Activated naive CD4-positive, alpha-beta T cell treated with anti-CD3 and anti-CD28 coated beads for 36 hours (primary cell): Measurements from ENCODE around the gene PRKRA. TPM values are rescaled to one million over a fixed set of nuclear protein-coding genes. Genes with fewer than 3 reads are reported as not detected.
"Not testable (repeated sequence)": the region's sequence is repeated elsewhere in the genome, so short reads cannot be mapped to it uniquely, and the experiment has no call there.

Experiments used
- CTCF ChIA-PET: fragments of 350-600 bp; sonication (Branson Sonifier 250); formaldehyde crosslinking; loops from one replicate; lab custom pipeline; 2021; ENCODE audit warnings: antibody characterized with exemption; lab: Charles Lee
- DNase-seq: peaks from one replicate; pipeline ENCODE4 v3.0.0-alpha.2; 2020
- H3K27ac Mint-ChIP-seq: one replicate; pipeline ENCODE4 v1.8.0; 2021; ENCODE audit warnings: mild to moderate bottlenecking, mixed read lengths
- H3K27me3 Mint-ChIP-seq: one replicate; pipeline ENCODE4 v1.8.0; 2021; ENCODE audit warnings: low read depth, mixed read lengths
- H3K36me3 Mint-ChIP-seq: one replicate; pipeline ENCODE4 v1.8.0; 2021; ENCODE audit warnings: low read depth, mixed read lengths
- H3K4me1 Mint-ChIP-seq: one replicate; pipeline ENCODE4 v1.8.0; 2021; ENCODE audit warnings: low read depth, mixed read lengths
- H3K4me3 Mint-ChIP-seq: one replicate; pipeline ENCODE4 v1.8.0; 2021; ENCODE audit warnings: mild to moderate bottlenecking, moderate library complexity, mixed read lengths
- H3K9me3 Mint-ChIP-seq: one replicate; pipeline ENCODE4 v1.8.0; 2021; ENCODE audit warnings: mixed read lengths
- intact Hi-C: fragments of 100-400 bp; cut with micrococcal nuclease; formaldehyde crosslinking; loops from one replicate; pipeline ENCODE4 v1.15.1; 2023
- total RNA-seq, 2 experiments: library from RNA; stranded (reverse); gene quantifications; one replicate each; pipeline ENCODE4 v1.2.3, GENCODE V29; 2021

The PRKRA gene
- total RNA-seq, 2 experiments from 2014 or later: 78.2 to 82.9 TPM

GRCh38 chr2:178425255-178425827 is 25.6 kb downstream of the PRKRA start:
- no peak overlapping the region for H3K4me3 Mint-ChIP-seq
- H3K27ac Mint-ChIP-seq: no peak overlapping the region

DNA sequence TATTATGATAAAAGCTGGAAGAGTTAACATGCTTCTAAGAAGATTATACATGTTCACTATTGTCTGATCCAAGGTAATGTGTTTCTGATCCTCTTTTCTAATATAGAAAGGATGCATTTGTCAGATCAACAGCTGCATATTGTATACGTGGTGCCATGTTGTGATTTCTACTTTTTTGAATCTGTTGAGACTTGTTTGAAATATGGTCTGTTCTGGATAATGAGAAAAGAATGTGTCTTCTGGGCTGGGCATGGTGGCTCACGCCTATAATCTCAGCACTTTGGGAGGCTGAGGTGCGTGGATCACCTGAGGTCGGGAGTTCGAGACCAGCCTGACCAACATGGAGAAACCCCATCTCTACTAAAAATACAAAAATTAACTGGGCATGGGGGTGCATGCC is 27.2 kb downstream of the PRKRA start:
- DNase-seq, H3K4me3 Mint-ChIP-seq, H3K4me1 Mint-ChIP-seq, intact Hi-C loops, H3K27me3 Mint-ChIP-seq, H3K27ac Mint-ChIP-seq: not testable (repeated sequence)
- Mint-ChIP-seq H3K9me3 (peaks cover 24% of the 10 kb centered on the region), H3K36me3 (peaks cover 48% of the 10 kb centered on the region)
- CTCF ChIA-PET: interaction anchor here (0.8 kb wide), 1 partner anchor 9 kb away, joined by 4 read pairs; no protein-coding TSS in a partner anchor

More at GRCh38 chr2:178425255-178425827, 25.6 kb downstream of the PRKRA start:
- peaks cover 24% of the 10 kb centered on the region for H3K9me3 Mint-ChIP-seq
- H3K27me3 Mint-ChIP-seq: no peaks in the 10 kb centered on the region
- peaks cover 59% of the 10 kb centered on the region for H3K36me3 Mint-ChIP-seq
- H3K4me1 Mint-ChIP-seq: no peaks in the 10 kb centered on the region
- CTCF ChIA-PET: no interaction called here
- intact Hi-C loops: no loop called here
- DNase-seq: no peak

DNA sequence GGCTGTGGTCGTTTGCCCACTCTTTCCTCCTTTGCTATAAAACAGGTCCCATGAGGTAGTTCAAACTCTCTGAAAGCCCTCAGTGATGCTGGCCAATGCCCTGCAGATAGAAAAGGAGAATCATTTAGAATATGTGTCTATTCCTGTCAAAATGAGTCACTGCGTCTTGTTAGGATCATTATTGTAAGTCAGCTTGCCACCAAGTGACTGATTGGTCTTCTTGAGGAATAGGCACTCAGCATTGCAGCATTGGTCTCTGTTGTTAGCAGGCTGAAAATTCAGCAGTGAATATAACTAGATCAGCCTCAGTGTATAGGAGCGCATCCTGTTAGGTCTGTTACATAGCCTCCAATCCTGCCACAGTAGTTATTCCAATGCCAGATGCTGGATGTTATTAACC is 28.9 kb downstream of the PRKRA start:
- CTCF ChIA-PET: no interaction called here
- Mint-ChIP-seq H3K36me3 (peaks cover 34% of the 10 kb centered on the region), H3K4me1 (no peaks in the 10 kb centered on the region), H3K9me3 (peaks cover 23% of the 10 kb centered on the region), H3K27ac (no peak overlapping the region), H3K27me3 (no peaks in the 10 kb centered on the region), H3K4me3 (no peak overlapping the region)
- intact Hi-C loops: no loop called here
- no peak for DNase-seq

GRCh38 chr2:178420463-178420999 is 30.4 kb downstream of the PRKRA start:
- intact Hi-C loops: no loop called here
- CTCF ChIA-PET: interaction anchor here (0.7 to 1.7 kb wide), 4 partner anchors 24 to 436 kb away, joined by 3 to 9 read pairs (median 5); partner anchors contain the start of gene RBM45
- H3K36me3 Mint-ChIP-seq: peaks cover 20% of the 10 kb centered on the region
- no peaks in the 10 kb centered on the region for H3K4me1 Mint-ChIP-seq
- H3K9me3 Mint-ChIP-seq: peaks cover 14% of the 10 kb centered on the region
- H3K27me3 Mint-ChIP-seq: no peaks in the 10 kb centered on the region
- no peak overlapping the region for H3K4me3 Mint-ChIP-seq
- no peak overlapping the region for H3K27ac Mint-ChIP-seq
- DNase-seq: no peak

GRCh38 chr2:178419123-178419522 is 31.9 kb downstream of the PRKRA start:
- Mint-ChIP-seq H3K36me3 (peaks cover 9% of the 10 kb centered on the region), H3K4me3 (no peak overlapping the region), H3K27me3 (no peaks in the 10 kb centered on the region), H3K4me1 (peaks cover 7% of the 10 kb centered on the region), H3K27ac (no peak overlapping the region), H3K9me3 (peaks cover under 1% of the 10 kb centered on the region)
- DNase-seq: no peak
- CTCF ChIA-PET: interaction anchor here (1.0 to 2.3 kb wide), 7 partner anchors 12 to 55 kb away, joined by 3 to 9 read pairs (median 4); no protein-coding TSS in a partner anchor
- intact Hi-C loops: no loop called here

- no peak overlapping the region for H3K27ac Mint-ChIP-seq
- DNase-seq: no peak
- intact Hi-C loops: no loop called here
- CTCF ChIA-PET: interaction anchor here (1.0 to 2.3 kb wide), 5 partner anchors 13 to 30 kb away, joined by 4 to 9 read pairs (median 4); no protein-coding TSS in a partner anchor
- no peaks in the 10 kb centered on the region for H3K27me3 Mint-ChIP-seq
- H3K4me1 Mint-ChIP-seq: peaks cover 7% of the 10 kb centered on the region
- peaks cover 4% of the 10 kb centered on the region for H3K36me3 Mint-ChIP-seq
- H3K4me3 Mint-ChIP-seq: no peak overlapping the region
- no peaks in the 10 kb centered on the region for H3K9me3 Mint-ChIP-seq
Measured at GRCh38 chr2:178418426-178418825, 32.5 kb downstream of the PRKRA start.

DNA sequence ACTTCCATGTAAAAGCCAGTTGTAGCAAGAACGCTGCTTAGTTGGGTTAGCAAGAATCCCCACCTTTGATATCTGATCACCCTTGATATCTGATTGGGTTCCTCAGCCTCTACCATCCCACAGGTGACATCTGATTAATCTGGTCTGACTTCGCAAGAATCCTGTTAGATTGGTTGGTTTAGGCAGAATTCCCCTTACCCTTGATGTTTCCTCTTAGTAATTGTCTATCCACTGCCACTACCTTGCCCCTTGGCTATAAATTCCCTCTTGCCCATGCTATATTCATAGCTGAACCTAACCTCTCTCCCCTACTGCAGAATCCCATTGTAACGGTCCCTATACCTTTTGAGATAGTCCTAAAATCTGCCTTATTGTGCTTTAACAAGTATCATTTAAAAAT is 33.1 kb downstream of the PRKRA start:
- no peaks in the 10 kb centered on the region for H3K9me3 Mint-ChIP-seq
- H3K27ac Mint-ChIP-seq: no peak overlapping the region
- peaks cover 12% of the 10 kb centered on the region for H3K4me1 Mint-ChIP-seq
- intact Hi-C loops: no loop called here
- no peak for DNase-seq
- CTCF ChIA-PET: interaction anchor here (2.3 to 5.8 kb wide), 2 partner anchors 13 to 21 kb away, joined by 7 to 59 read pairs; no protein-coding TSS in a partner anchor
- H3K36me3 Mint-ChIP-seq: peaks cover 4% of the 10 kb centered on the region
- H3K27me3 Mint-ChIP-seq: no peaks in the 10 kb centered on the region
- no peak overlapping the region for H3K4me3 Mint-ChIP-seq

- intact Hi-C loops: no loop called here
- CTCF ChIA-PET: interaction anchor here (0.6 to 5.8 kb wide), 3 partner anchors 19 to 304 kb away, joined by 3 to 59 read pairs (median 40); partner anchors contain the start of gene RBM45
- DNase-seq: no peak
- no peaks in the 10 kb centered on the region for H3K36me3 Mint-ChIP-seq
- peaks cover 12% of the 10 kb centered on the region for H3K4me1 Mint-ChIP-seq
- no peak overlapping the region for H3K27ac Mint-ChIP-seq
- H3K27me3 Mint-ChIP-seq: no peaks in the 10 kb centered on the region
- H3K9me3 Mint-ChIP-seq: no peaks in the 10 kb centered on the region
- H3K4me3 Mint-ChIP-seq: no peak overlapping the region
Measured at GRCh38 chr2:178415979-178416378, 35.0 kb downstream of the PRKRA start.

GRCh38 chr2:178414266-178415247 is 36.4 kb downstream of the PRKRA start:
- peaks cover 12% of the 10 kb centered on the region for H3K4me1 Mint-ChIP-seq
- H3K9me3 Mint-ChIP-seq: no peaks in the 10 kb centered on the region
- peak; percentile 93 for DNase-seq
- intact Hi-C loops: loop anchor here (1.0 to 5.0 kb wide), 8 partner anchors 17 to 618 kb away; partner anchors contain the start of genes FKBP7, PJVK, PRKRA and RBM45
- H3K27me3 Mint-ChIP-seq: no peaks in the 10 kb centered on the region
- H3K27ac Mint-ChIP-seq: peak overlapping the region; percentile 90
- CTCF ChIA-PET: interaction anchor here (0.6 to 5.8 kb wide), 21 partner anchors 9 to 303 kb away, joined by 3 to 59 read pairs (median 4); partner anchors contain the start of genes PJVK, PRKRA and RBM45
- H3K36me3 Mint-ChIP-seq: no peaks in the 10 kb centered on the region
- peak overlapping the region; percentile 79 for H3K4me3 Mint-ChIP-seq

DNA sequence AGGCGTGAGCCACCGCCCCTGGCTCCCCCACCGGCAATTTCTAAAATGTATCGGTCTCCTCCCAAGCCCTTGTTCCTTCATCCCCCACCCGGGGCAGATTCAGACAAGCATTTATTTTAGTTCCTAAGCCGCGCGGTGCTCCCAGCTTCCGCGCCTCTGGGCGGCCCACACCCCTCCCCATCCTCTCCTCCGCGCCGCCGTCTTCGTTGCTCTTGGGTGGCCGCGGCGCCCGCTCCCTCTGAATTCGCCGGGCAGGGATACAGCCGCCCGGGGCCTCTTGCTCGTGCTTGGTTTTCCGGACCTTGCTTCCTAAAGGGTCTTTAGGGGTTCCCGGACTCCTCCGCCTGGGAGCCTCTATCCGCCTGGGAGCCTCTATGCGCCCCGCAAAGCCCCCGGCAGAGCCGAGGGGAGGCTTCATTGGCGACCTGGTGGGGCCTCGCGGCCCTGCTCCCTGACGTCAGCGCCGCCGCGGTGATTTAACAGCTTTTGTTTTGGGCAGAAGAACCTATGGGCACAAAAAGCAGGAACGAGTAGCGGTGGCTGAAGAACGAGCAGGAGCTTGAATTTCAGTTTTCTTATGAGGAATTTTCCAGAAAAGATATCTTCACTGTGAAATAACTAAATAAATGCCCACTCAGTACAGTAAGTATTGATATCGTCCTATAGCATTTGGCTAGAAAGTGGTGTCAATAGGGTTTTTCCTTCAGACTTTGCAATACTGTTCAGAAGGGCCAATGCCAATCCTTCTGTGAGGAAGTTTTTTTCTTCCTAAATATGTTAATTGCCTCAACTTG is 37.3 kb downstream of the PRKRA start:
- Mint-ChIP-seq H3K4me3 (peak overlapping the region; percentile 79), H3K27ac (peak overlapping the region; percentile 90), H3K27me3 (no peaks in the 10 kb centered on the region), H3K9me3 (no peaks in the 10 kb centered on the region), H3K36me3 (no peaks in the 10 kb centered on the region), H3K4me1 (peaks cover 12% of the 10 kb centered on the region)
- intact Hi-C loops: loop anchor here (1.0 to 5.0 kb wide), 10 partner anchors 16 to 619 kb away; partner anchors contain the start of genes FKBP7, OSBPL6, PJVK and PRKRA
- DNase-seq: peak; percentile 76
- CTCF ChIA-PET: interaction anchor here (0.6 to 5.8 kb wide), 12 partner anchors 8 to 302 kb away, joined by 3 to 59 read pairs (median 6); partner anchors contain the start of gene RBM45

GRCh38 chr2:178412453-178412852 is 38.5 kb downstream of the PRKRA start:
- H3K27me3 Mint-ChIP-seq, DNase-seq, H3K4me3 Mint-ChIP-seq, H3K9me3 Mint-ChIP-seq, H3K36me3 Mint-ChIP-seq, H3K27ac Mint-ChIP-seq: not testable (repeated sequence)
- intact Hi-C loops: loop anchor here (2.0 to 5.0 kb wide), 3 partner anchors 102 to 620 kb away; partner anchors contain the start of gene OSBPL6
- CTCF ChIA-PET: interaction anchor here (0.7 to 5.8 kb wide), 4 partner anchors 16 to 607 kb away, joined by 3 to 59 read pairs (median 22); partner anchors contain the start of gene RBM45
- peaks cover 12% of the 10 kb centered on the region for H3K4me1 Mint-ChIP-seq
